Astrocyte (in vitro differentiated cells and primary cell): Measurements from ENCODE around the gene PPFIA3. TPM values are rescaled to one million over a fixed set of nuclear protein-coding genes. Genes with fewer than 3 reads are reported as not detected.
A peak's percentile ranks its signal among the peaks of the same experiment; 100 is the strongest.

Source experiments
- DNase-seq: peaks from one replicate; pipeline ENCODE4 v3.0.0-alpha.2; 2010; ENCODE audit warnings: low read depth
- FAIRE-seq: peaks from 2 replicates; lab custom pipeline; 2011; peaks lifted over from hg19 to GRCh38; lab: Jason Lieb, UNC
- H2AFZ ChIP-seq: 2 replicates; pipeline ENCODE4 v1.6.0; 2012; ENCODE audit warnings: low read depth, low read length, inconsistent platforms
- H3K27ac ChIP-seq: 2 replicates; pipeline ENCODE4 v1.5.1; 2011; ENCODE audit warnings: low read depth, low read length, inconsistent platforms
- H3K27me3 ChIP-seq: 2 replicates; pipeline ENCODE4 v1.6.0; 2011; ENCODE audit warnings: low read length, inconsistent platforms; ENCODE audit not compliant: insufficient read depth
- H3K36me3 ChIP-seq: 2 replicates; pipeline ENCODE4 v1.5.1; 2011; ENCODE audit warnings: low read length, inconsistent platforms; ENCODE audit not compliant: insufficient read depth
- H3K4me1 ChIP-seq: 2 replicates; pipeline ENCODE4 v1.5.1; 2011; ENCODE audit warnings: low read length, inconsistent platforms; ENCODE audit not compliant: insufficient read depth
- H3K4me2 ChIP-seq: 2 replicates; pipeline ENCODE4 v1.6.0; 2012; ENCODE audit warnings: low read length, inconsistent platforms
- H3K4me3 ChIP-seq: 2 replicates; pipeline ENCODE4 v1.5.1; 2011; ENCODE audit warnings: low read depth, mild to moderate bottlenecking, low read length, inconsistent platforms; ENCODE audit not compliant: insufficient read depth
- H3K79me2 ChIP-seq: 2 replicates; pipeline ENCODE4 v1.6.0; 2012; ENCODE audit warnings: mild to moderate bottlenecking, low read length, inconsistent platforms; ENCODE audit not compliant: insufficient read depth
- H3K9ac ChIP-seq: 2 replicates; pipeline ENCODE4 v1.6.0; 2012; ENCODE audit warnings: mild to moderate bottlenecking, low read length, inconsistent platforms
- H3K9me3 ChIP-seq: 2 replicates; pipeline ENCODE4 v1.5.1; 2012; ENCODE audit warnings: low read depth, mild to moderate bottlenecking, low read length, inconsistent platforms; ENCODE audit not compliant: insufficient read depth
- H4K20me1 ChIP-seq: 2 replicates; pipeline ENCODE4 v1.6.0; 2012; ENCODE audit warnings: low read length, inconsistent platforms; ENCODE audit not compliant: insufficient read depth
- H3K27ac Mint-ChIP-seq: one replicate; pipeline ENCODE4 v1.8.0; 2021; ENCODE audit warnings: mild to moderate bottlenecking, mixed read lengths; ENCODE audit not compliant: unreplicated experiment
- H3K27me3 Mint-ChIP-seq: one replicate; pipeline ENCODE4 v1.8.0; 2021; ENCODE audit warnings: low read depth, mixed read lengths; ENCODE audit not compliant: unreplicated experiment
- H3K36me3 Mint-ChIP-seq: one replicate; pipeline ENCODE4 v1.8.0; 2021; ENCODE audit warnings: low read depth, mixed read lengths; ENCODE audit not compliant: unreplicated experiment
- H3K4me1 Mint-ChIP-seq: one replicate; pipeline ENCODE4 v1.8.0; 2021; ENCODE audit warnings: low read depth, mixed read lengths; ENCODE audit not compliant: unreplicated experiment
- H3K4me3 Mint-ChIP-seq: one replicate; pipeline ENCODE4 v1.8.0; 2021; ENCODE audit warnings: mild to moderate bottlenecking, moderate library complexity, mixed read lengths; ENCODE audit not compliant: unreplicated experiment
- H3K9me3 Mint-ChIP-seq: one replicate; pipeline ENCODE4 v1.8.0; 2021; ENCODE audit warnings: mild to moderate bottlenecking, mixed read lengths; ENCODE audit not compliant: unreplicated experiment
- EZH2 ChIP-seq: IDR thresholded peaks from 2 replicates; pipeline ENCODE4 v1.6.1; 2012; ENCODE audit warnings: mild to moderate bottlenecking, low read length, inconsistent platforms; ENCODE audit not compliant: insufficient read depth
- total RNA-seq: library from RNA; stranded (reverse); gene quantifications from 2 replicates; pipeline ENCODE4 v1.2.1, GENCODE V29; 2021
- TF ChIP-seq, protein P1 (sequence below): IDR thresholded peaks from 2 replicates; pipeline ENCODE4 v1.5.1; 2011; ENCODE audit warnings: low read depth, mild to moderate bottlenecking, inconsistent platforms, low read length, moderate library complexity; ENCODE audit not compliant: insufficient read depth

PPFIA3 gene
- total RNA-seq, 1 donor from 2014 or later: 9.2 TPM

DNA sequence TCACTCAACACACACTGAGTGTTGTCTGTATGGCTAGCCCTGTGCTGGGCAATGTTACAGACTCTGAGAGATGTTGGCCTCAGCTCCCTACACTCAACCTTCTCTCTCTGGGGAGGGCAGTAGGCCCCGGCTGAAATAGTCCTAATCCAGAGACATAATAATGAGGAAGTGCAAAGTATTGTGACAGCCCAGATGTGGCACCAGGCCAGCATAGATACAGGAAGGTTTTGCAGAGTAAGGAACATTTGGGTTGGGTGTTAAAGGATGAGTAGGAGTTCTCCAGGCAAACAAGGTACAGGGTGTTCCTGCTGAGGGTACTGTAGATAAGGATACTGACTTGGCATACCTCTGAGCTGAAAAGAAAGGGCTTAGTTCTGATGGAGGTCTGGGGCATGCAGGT lies 2.8 kb upstream of the PPFIA3 start:
- Histone ChIP-seq H4K20me1 (peaks cover 28% of the 10 kb centered on the region), H2AFZ (no peak overlapping the region), H3K4me3 (no peak overlapping the region), H3K9ac (no peak overlapping the region), H3K27me3 (peaks cover 6% of the 10 kb centered on the region), H3K4me2 (no peak overlapping the region), H3K79me2 (no peaks in the 10 kb centered on the region), H3K27ac (no peak overlapping the region), H3K9me3 (no peaks in the 10 kb centered on the region), H3K36me3 (no peaks in the 10 kb centered on the region), H3K4me1 (peaks cover 18% of the 10 kb centered on the region)
- H3K27me3 Mint-ChIP-seq: peaks cover 8% of the 10 kb centered on the region
- H3K4me1 Mint-ChIP-seq: peaks cover 10% of the 10 kb centered on the region
- no peak overlapping the region for H3K27ac Mint-ChIP-seq
- H3K36me3 Mint-ChIP-seq: peaks cover 12% of the 10 kb centered on the region
- TF ChIP-seq, protein P1, sequence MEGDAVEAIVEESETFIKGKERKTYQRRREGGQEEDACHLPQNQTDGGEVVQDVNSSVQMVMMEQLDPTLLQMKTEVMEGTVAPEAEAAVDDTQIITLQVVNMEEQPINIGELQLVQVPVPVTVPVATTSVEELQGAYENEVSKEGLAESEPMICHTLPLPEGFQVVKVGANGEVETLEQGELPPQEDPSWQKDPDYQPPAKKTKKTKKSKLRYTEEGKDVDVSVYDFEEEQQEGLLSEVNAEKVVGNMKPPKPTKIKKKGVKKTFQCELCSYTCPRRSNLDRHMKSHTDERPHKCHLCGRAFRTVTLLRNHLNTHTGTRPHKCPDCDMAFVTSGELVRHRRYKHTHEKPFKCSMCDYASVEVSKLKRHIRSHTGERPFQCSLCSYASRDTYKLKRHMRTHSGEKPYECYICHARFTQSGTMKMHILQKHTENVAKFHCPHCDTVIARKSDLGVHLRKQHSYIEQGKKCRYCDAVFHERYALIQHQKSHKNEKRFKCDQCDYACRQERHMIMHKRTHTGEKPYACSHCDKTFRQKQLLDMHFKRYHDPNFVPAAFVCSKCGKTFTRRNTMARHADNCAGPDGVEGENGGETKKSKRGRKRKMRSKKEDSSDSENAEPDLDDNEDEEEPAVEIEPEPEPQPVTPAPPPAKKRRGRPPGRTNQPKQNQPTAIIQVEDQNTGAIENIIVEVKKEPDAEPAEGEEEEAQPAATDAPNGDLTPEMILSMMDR: no peak
- TF ChIP-seq EZH2: no peak
- DNase-seq (no peak), FAIRE-seq (no peak)
- H3K9me3 Mint-ChIP-seq: peaks cover 2% of the 10 kb centered on the region
- peak overlapping the region; percentile 64 for H3K4me3 Mint-ChIP-seq

DNA sequence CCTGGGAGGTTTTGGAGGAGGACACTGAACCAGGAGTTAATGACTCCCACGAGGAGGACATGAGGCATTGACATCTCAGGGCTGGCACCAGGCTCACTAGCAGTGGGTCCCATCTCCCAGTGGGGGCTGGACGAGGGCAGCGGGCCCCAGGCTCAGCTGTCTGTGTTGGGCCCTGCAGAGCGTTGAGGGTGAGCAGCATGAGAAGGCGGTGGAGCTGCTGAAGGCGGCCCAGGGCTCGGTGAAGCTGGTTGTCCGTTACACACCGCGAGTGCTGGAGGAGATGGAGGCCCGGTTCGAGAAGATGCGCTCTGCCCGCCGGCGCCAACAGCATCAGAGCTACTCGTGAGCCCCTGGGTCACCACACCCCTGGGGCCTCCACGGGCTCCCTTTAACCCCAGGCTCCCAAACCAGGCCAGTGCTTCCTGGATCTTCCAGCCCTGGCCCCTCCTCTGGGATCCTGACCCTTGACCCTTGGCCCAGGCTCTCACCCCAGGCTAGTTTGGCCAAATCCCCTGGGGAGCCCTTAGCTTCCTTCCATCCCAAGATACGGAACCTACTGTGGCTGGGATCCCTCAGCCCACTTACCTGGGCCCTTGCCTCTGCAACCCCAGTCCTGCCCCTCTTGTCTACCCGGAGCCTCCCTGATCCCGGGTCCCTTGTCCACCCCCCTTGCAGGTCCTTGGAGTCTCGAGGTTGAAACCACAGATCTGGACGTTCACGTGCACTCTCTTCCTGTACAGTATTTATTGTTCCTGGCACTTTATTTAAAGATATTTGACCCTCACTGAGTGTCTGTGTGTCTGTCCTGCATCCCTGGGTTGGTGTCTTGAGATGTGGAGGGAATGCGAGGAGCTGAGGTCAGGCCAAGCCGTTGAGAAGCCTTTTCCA lies 1.4 kb upstream of the PPFIA3 start:
- Histone ChIP-seq H3K4me2 (peak overlapping the region; percentile 94), H3K4me1 (peaks cover 18% of the 10 kb centered on the region), H2AFZ (peak overlapping the region; percentile 87), H3K27ac (no peak overlapping the region), H3K79me2 (no peaks in the 10 kb centered on the region), H3K27me3 (peaks cover 6% of the 10 kb centered on the region), H3K4me3 (peak overlapping the region; percentile 72), H3K9me3 (no peaks in the 10 kb centered on the region), H3K9ac (peak overlapping the region; percentile 83), H4K20me1 (peaks cover 28% of the 10 kb centered on the region), H3K36me3 (no peaks in the 10 kb centered on the region)
- no peak for FAIRE-seq
- H3K27me3 Mint-ChIP-seq: peaks cover 11% of the 10 kb centered on the region
- peaks cover 10% of the 10 kb centered on the region for H3K4me1 Mint-ChIP-seq
- peak overlapping the region; percentile 77 for H3K27ac Mint-ChIP-seq
- H3K9me3 Mint-ChIP-seq: peaks cover 2% of the 10 kb centered on the region
- no peak for DNase-seq
- TF ChIP-seq, protein P1: no peak
- TF ChIP-seq EZH2: no peak
- peak overlapping the region; percentile 87 for H3K4me3 Mint-ChIP-seq
- peaks cover 9% of the 10 kb centered on the region for H3K36me3 Mint-ChIP-seq
